Astrocyte of the spinal cord (primary cell): ENCODE measurements around the gene SYNJ2BP.

Experiments
- DNase-seq: peaks from one replicate; pipeline ENCODE4 v3.0.0; 2011; ENCODE audit warnings: low read depth, low spot score
- H3K4me3 ChIP-seq: 2 replicates; pipeline ENCODE4 v1.5.1; 2011; ENCODE audit warnings: low read depth, mild to moderate bottlenecking, low read length, moderate library complexity
- in situ Hi-C: cut with HindIII; loops from 2 replicates; pipeline ENCODE4 v1.10.0; 2017; ENCODE audit warnings: low sequenced_read_pairs
- TF ChIP-seq, protein P1 (sequence below): IDR thresholded peaks from 2 replicates; pipeline ENCODE4 v1.5.1; 2012; ENCODE audit warnings: low read depth, mild to moderate bottlenecking, low read length, inconsistent platforms

SYNJ2BP gene

DNA sequence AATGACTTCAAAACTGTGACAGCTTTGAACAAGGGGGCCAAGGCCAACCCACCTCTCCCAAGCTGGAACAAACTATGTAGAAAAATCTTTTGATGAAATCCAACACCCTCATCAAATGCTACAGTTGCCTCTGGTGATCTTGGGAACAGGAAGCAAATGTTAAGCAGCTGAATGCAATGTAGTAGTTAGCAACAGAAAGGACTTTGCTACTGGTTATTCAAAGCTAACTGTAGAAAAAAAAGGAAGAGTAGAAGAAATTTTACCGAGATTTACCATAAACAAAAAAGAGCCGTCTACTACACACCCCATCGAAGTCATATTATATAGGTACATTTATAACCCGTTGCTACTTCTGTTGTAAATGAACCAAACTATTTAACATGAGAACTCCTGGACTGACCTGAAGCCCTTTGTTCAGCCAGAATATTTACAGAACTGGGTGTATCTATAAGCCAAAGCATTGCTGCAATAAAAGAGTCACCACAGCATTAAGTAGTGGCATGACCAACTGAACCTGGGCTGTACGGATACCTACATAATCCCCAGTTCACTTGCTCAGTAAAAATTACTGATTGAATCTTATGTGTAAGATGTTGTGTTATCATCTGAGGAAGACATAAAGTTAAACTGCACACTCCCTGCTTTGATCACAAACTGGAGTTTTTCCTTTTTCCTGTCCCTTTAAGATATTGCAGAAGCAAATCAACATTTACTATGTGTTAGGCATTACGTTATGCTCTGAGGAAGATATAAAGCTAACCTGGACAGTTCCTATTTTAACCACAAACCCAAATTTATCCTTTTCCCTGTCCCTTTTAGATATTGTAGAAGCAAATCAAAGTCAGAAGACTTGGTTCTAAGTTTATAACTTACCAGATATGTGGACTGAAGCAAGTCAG is 25.1 kb downstream of the SYNJ2BP start:
- in situ Hi-C loops: no loop called here
- H3K4me3 ChIP-seq: no peak overlapping the region
- TF ChIP-seq, protein P1, sequence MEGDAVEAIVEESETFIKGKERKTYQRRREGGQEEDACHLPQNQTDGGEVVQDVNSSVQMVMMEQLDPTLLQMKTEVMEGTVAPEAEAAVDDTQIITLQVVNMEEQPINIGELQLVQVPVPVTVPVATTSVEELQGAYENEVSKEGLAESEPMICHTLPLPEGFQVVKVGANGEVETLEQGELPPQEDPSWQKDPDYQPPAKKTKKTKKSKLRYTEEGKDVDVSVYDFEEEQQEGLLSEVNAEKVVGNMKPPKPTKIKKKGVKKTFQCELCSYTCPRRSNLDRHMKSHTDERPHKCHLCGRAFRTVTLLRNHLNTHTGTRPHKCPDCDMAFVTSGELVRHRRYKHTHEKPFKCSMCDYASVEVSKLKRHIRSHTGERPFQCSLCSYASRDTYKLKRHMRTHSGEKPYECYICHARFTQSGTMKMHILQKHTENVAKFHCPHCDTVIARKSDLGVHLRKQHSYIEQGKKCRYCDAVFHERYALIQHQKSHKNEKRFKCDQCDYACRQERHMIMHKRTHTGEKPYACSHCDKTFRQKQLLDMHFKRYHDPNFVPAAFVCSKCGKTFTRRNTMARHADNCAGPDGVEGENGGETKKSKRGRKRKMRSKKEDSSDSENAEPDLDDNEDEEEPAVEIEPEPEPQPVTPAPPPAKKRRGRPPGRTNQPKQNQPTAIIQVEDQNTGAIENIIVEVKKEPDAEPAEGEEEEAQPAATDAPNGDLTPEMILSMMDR: no peak
- no peak for DNase-seq

DNA sequence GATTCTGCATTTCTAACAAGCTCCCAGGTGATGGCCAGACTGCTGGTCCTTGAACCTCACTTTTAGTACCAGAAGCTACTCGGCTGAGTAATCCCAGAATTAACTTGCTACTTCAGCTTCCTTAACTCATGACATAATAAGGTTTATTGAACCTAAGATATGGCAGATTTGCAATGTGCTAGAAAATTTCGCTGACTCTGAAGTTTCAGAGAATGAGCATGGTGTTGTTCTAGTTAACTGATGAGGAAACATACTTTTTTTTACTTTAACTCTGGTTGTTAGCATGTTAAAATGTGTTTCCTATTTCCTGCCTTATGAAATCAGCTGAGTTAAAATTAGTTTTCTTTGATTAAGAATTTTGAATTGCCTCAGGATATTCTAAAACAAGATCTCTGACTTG is 34.4 kb downstream of the SYNJ2BP start:
- TF ChIP-seq, protein P1: no peak
- DNase-seq: no peak
- no peak overlapping the region for H3K4me3 ChIP-seq
- in situ Hi-C loops: no loop called here

DNA sequence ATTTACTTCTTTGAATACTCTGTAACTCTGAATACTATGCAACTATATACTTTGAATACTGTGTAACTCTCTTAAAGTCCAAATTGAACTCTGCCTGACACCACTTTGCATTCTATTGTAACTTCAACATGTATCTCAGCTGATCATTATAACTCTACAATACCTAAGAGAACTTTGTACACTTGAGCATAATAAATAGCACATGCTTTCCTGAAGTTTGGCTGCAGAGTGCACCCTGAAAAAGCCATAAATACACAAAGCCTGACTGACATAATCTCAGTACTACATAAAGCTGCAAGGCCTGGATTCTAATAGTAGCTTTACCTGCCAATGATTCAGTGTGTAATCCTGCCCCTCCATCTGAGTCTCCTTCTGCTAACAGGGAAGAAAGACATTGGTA is 36.1 kb downstream of the SYNJ2BP start:
- no peak overlapping the region for H3K4me3 ChIP-seq
- in situ Hi-C loops: no loop called here
- DNase-seq: no peak
- TF ChIP-seq, protein P1: no peak

DNA sequence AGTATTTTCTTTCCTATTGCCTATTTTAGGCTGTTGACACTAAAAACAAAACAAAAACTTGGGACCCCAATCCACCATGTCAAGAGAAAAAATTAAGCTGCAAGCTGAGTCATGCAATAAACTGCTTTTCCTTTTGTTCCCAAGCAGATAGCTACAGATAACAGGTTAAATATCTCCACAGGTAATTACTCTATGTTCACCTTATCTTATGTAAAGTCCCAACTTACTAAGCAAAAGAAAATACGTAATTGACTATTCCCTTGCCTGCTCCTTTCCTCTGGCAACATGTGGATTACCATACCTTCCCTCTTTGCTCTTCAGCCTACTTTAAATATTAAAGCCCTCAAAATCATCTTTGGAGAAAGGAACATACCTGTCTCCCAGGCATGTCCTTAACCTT is 38.2 kb downstream of the SYNJ2BP start:
- in situ Hi-C loops: no loop called here
- DNase-seq: no peak
- TF ChIP-seq, protein P1: no peak
- no peak overlapping the region for H3K4me3 ChIP-seq
